SK-N-SH (cell line): ENCODE measurements around the gene ASCC1.
A peak's percentile ranks its signal among the peaks of the same experiment; 100 is the strongest.

Source experiments
- CTCF ChIP-seq: fragments of 200-600 bp; sonication (generic); IDR thresholded peaks from 2 replicates; pipeline ENCODE4 v1.6.1; 2017; ENCODE audit warnings: antibody characterized with exemption, mild to moderate bottlenecking, moderate library complexity
- EP300 ChIP-seq, 2 experiments: IDR thresholded peaks; 2 replicates each; pipeline versions ENCODE4 v1.4.0 to v1.6.1; 2012; ENCODE audit warnings: borderline replicate concordance in 1 of 2, low read depth in 1 of 2, low read length in 1 of 2
- JUND ChIP-seq: IDR thresholded peaks from 2 replicates; pipeline ENCODE4 v1.4.0; 2012
- MXI1 ChIP-seq: IDR thresholded peaks from 2 replicates; pipeline ENCODE4 v1.6.1; 2012; ENCODE audit warnings: mild to moderate bottlenecking, low read depth, low read length, improper control_type of control experiment
- POLR2AphosphoS5 ChIP-seq: IDR thresholded peaks from 2 replicates; pipeline ENCODE4 v1.6.1; 2012; ENCODE audit warnings: low read depth, low read length
- RFX5 ChIP-seq: IDR thresholded peaks from 2 replicates; pipeline ENCODE4 v1.6.1; 2012; ENCODE audit warnings: mild to moderate bottlenecking, improper control_type of control experiment, low read length
- SIN3A ChIP-seq: IDR thresholded peaks from 2 replicates; pipeline ENCODE4 v1.6.1; 2012; ENCODE audit warnings: low read depth, mild to moderate bottlenecking, low read length, moderate library complexity, borderline replicate concordance
- YY1 ChIP-seq: IDR thresholded peaks from 2 replicates; pipeline ENCODE4 v1.4.0; 2012; ENCODE audit warnings: low read depth, mild to moderate bottlenecking
- ZBTB33 ChIP-seq: IDR thresholded peaks from 2 replicates; pipeline ENCODE4 v1.4.0; 2012; ENCODE audit warnings: low read depth, borderline replicate concordance

GRCh38 chr10:72048450-72049124, 167.5 kb downstream of the ASCC1 start:
- no peak for TF ChIP-seq YY1
- no peak for TF ChIP-seq MXI1
- TF ChIP-seq SIN3A = no peak
- no peak for TF ChIP-seq POLR2AphosphoS5
- TF ChIP-seq JUND = no peak
- peak in 1 of 2 experiments; percentile 31; a peak in 1 of 4 replicates for TF ChIP-seq EP300 (IDR thresholded peaks at IDR 0.05; ENCODE audit: borderline replicate concordance in 1 of 2, low read depth in 1 of 2, low read length in 1 of 2)
- peak; percentile 100 for TF ChIP-seq CTCF
- peak; percentile 77 for TF ChIP-seq RFX5
- TF ChIP-seq ZBTB33 = no peak
